HEK293T (cell line): Measurements from ENCODE around the gene NXF2.

Experiments
- BHLHE40 ChIP-seq: fragments of 450-650 bp; IDR thresholded peaks from 2 replicates; pipeline ENCODE4 v1.6.1; 2016; ENCODE audit warnings: mild to moderate bottlenecking, moderate library complexity, borderline replicate concordance
- ELF4 ChIP-seq: fragments of 450-650 bp; IDR thresholded peaks from 2 replicates; pipeline ENCODE4 v1.6.1; 2017; ENCODE audit warnings: antibody characterized with exemption
- FOXA1 ChIP-seq: fragments of 450-650 bp; IDR thresholded peaks from 2 replicates; pipeline ENCODE4 v1.6.1; 2016; ENCODE audit warnings: mild to moderate bottlenecking
- LEF1 ChIP-seq: fragments of 450-650 bp; IDR thresholded peaks from 2 replicates; pipeline ENCODE4 v1.6.1; 2017; ENCODE audit warnings: mild to moderate bottlenecking, borderline replicate concordance
- PKNOX1 ChIP-seq: fragments of 450-650 bp; IDR thresholded peaks from 2 replicates; pipeline ENCODE4 v1.6.1; 2016
- SP1 ChIP-seq: fragments of 450-650 bp; IDR thresholded peaks from 2 replicates; pipeline ENCODE4 v1.6.1; 2017
- SUZ12 ChIP-seq: fragments of 450-650 bp; IDR thresholded peaks from 2 replicates; pipeline ENCODE4 v1.6.1; 2016; ENCODE audit warnings: mild to moderate bottlenecking
- ZNF384 ChIP-seq: fragments of 450-650 bp; IDR thresholded peaks from 2 replicates; pipeline ENCODE4 v1.6.1; 2016

GRCh38 chrX:102345916-102346315, 98.9 kb downstream of the NXF2 start:
- TF ChIP-seq ZNF384 (no peak), LEF1 (no peak), SUZ12 (no peak), ELF4 (no peak), BHLHE40 (no peak), PKNOX1 (no peak), SP1 (no peak), FOXA1 (no peak)
